ENCODE measurements around the gene RTP5. TPM values are rescaled to one million over a fixed set of nuclear protein-coding genes. Genes with fewer than 3 reads are reported as not detected.

RTP5 gene
- total and polyA plus RNA-seq, 2 of the 8 experiments (the other 6 are each of a cell fraction or from before 2014, with no cell fraction given): not detected

DNA sequence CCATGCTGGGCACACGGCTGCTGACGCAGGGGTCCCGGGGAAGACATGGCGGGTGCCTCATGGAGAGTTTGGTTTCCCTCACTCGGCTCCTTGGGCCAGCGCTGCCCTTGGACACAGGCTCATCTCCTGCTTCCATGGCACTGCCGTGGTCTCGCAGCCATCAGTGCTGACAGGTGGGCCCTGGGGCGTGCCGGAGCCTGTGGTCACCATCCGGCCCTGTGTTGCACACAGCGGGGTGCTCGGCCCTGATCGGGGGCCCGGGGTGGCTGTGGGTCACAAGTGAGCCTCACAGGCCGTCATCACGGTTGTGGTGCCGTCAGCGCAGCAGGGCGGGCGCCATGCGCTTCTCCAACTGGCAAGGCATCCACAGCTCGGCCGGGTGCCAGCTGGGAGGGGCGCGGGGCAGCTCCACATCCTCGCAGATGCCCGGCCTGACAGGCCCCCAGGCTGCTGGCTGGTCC is 582 bp downstream of the RTP5 start:
- no peak overlapping the region for H2AFZ ChIP-seq (ENCODE audit: low read length)
- no peak overlapping the region for H2BK5ac ChIP-seq (ENCODE audit: low read depth, low read length)
- CTCF ChIA-PET (ENCODE audit: partially characterized antibody): no interaction called here

More for the DNA sequence above, 582 bp downstream of the RTP5 start:
- Histone ChIP-seq H4K91ac (replicated peaks; ENCODE audit: insufficient read length, low read length) (no peak overlapping the region), H4K8ac (ENCODE audit: extremely low read depth, insufficient read depth, low read length) (peak overlapping the region; percentile 77; the same call in 1 of the 2 replicates), H2BK20ac (ENCODE audit: low read length) (no peak overlapping the region), H3K27ac (ENCODE audit: low read depth, low read length) (no peak overlapping the region), H3K4me1 (replicated peaks in 1 of 4; ENCODE audit: control insufficient read depth in 3 of 4, insufficient read depth in 4 of 4, low read length in 3 of 4) (peaks cover 0 to 3% (median 3%) of the 10 kb centered on the region in 4 experiments; a peak in 5 of 7 replicates), H2BK120ac (replicated peaks; ENCODE audit: low read depth, low read length) (no peak overlapping the region), H3K4me3 (ENCODE audit: extremely low read depth in 1 of 4, insufficient read depth in 2 of 4, low read depth in 3 of 4, low read length in 4 of 4) (no peak overlapping the region), H3K27me3 (replicated peaks in 1 of 4; ENCODE audit: control insufficient read depth in 3 of 4, extremely low read depth in 1 of 4, insufficient read depth in 3 of 4, low read length in 3 of 4) (peaks cover 0 to 7% (median 0%) of the 10 kb centered on the region in 4 experiments; a peak in 3 of 7 replicates), H3K9me3 (ENCODE audit: insufficient read depth in 2 of 2, low read depth in 1 of 2, low read length in 1 of 2) (peaks cover 7 to 16% of the 10 kb centered on the region in 2 experiments; a peak in 3 of 4 replicates), H2BK15ac (ENCODE audit: low read length) (no peak overlapping the region), H4K5ac (ENCODE audit: insufficient read length, low read depth, low read length) (no peak overlapping the region), H2AK5ac (ENCODE audit: low read depth, low read length) (no peak overlapping the region), H3K9ac (replicated peaks in 1 of 4; ENCODE audit: extremely low read depth in 1 of 4, low read depth in 3 of 4, low read length in 3 of 4) (no peak overlapping the region), H3K18ac (ENCODE audit: extremely low read depth, low read length) (no peak overlapping the region), H3K23me2 (ENCODE audit: low read depth, low read length) (peaks cover 9% of the 10 kb centered on the region), H3K79me2 (ENCODE audit: control insufficient read depth in 1 of 2, insufficient read depth in 2 of 2, low read length in 2 of 2) (no peaks in the 10 kb centered on the region), H3K56ac (replicated peaks; ENCODE audit: insufficient read length, low read depth, low read length) (no peak overlapping the region), H3K4me2 (ENCODE audit: insufficient read depth in 1 of 2, low read depth in 2 of 2, low read length in 2 of 2) (no peak overlapping the region), H2BK12ac (ENCODE audit: low read depth, low read length) (no peak overlapping the region), H3K36me3 (ENCODE audit: control insufficient read depth in 2 of 4, insufficient read depth in 4 of 4, low read length in 3 of 4) (no peaks in the 10 kb centered on the region; a peak in 1 of 8 replicates), H3K14ac (ENCODE audit: insufficient read length) (no peak overlapping the region), H3K23ac (ENCODE audit: insufficient read length) (no peak overlapping the region), H3K4ac (replicated peaks; ENCODE audit: insufficient read length, low read depth, low read length) (no peak overlapping the region), H3K79me1 (ENCODE audit: low read depth, low read length) (peaks cover 3% of the 10 kb centered on the region; the same call in 1 of the 2 replicates), H4K20me1 (replicated peaks in 1 of 2; ENCODE audit: control insufficient read depth in 1 of 2, insufficient read depth in 2 of 2, low read length in 2 of 2) (peaks cover 0 to 9% of the 10 kb centered on the region in 2 experiments)
- no peak for FAIRE-seq
- no peak for TF ChIP-seq TEAD4 (IDR thresholded peaks at IDR 0.05; ENCODE audit: low read depth, low read length)
- 93% methylated on average over 25 of the region's 28 CpGs; no CpG with 5 or more reads in 1 of the 2 experiments for WGBS, 2 experiments (ENCODE audit: extremely low coverage in 1 of 2, insufficient coverage in 1 of 2, insufficient read length in 1 of 2, insufficient replicate concordance in 2 of 2, low coverage in 1 of 2, low lambda C conversion rate in 2 of 2, missing lambda C conversion rate in 1 of 2)
- POLR2A ChIA-PET (ENCODE audit: partially characterized antibody): no interaction called here
- DNase-seq (ENCODE audit: low read depth in 1 of 2, low spot score in 2 of 2): no peak
